HUES64 (cell line): ENCODE measurements around the gene PNRC2.
"Not testable (repeated sequence)": the region's sequence is repeated elsewhere in the genome, so short reads cannot be mapped to it uniquely, and the experiment has no call there.

Experiments used
- H3K27ac ChIP-seq: 2 replicates; pipeline ENCODE4 v1.7.0; 2013; ENCODE audit warnings: low read depth, low read length, inconsistent platforms
- H3K27me3 ChIP-seq: 2 replicates; pipeline ENCODE4 v1.6.1; 2013; ENCODE audit warnings: mild to moderate bottlenecking, low read length; ENCODE audit not compliant: insufficient read depth
- H3K36me3 ChIP-seq: 2 replicates; pipeline ENCODE4 v1.6.1; 2013; ENCODE audit warnings: mild to moderate bottlenecking, low read length; ENCODE audit not compliant: insufficient read depth
- H3K4me1 ChIP-seq: 2 replicates; pipeline ENCODE4 v1.6.1; 2013; ENCODE audit warnings: mild to moderate bottlenecking, low read length, moderate library complexity; ENCODE audit not compliant: insufficient read depth
- H3K4me3 ChIP-seq: 2 replicates; pipeline ENCODE4 v1.5.1; 2013; ENCODE audit warnings: mild to moderate bottlenecking, low read length, moderate library complexity
- H3K9ac ChIP-seq: 2 replicates; pipeline ENCODE4 v1.6.1; 2013; ENCODE audit warnings: mild to moderate bottlenecking, low read depth, low read length
- H3K9me3 ChIP-seq: 2 replicates; pipeline ENCODE4 v1.6.1; 2013; ENCODE audit warnings: low read depth, low read length; ENCODE audit not compliant: insufficient read depth
- WGBS: fragments of 150-250, 120-280 bp; methylation state at CpG from one replicate; pipeline ENCODE4 v1.1.7; 2013; ENCODE audit warnings: missing lambda C conversion rate; 5-methylcytosine and 5-hydroxymethylcytosine counted together

Gene PNRC2

DNA sequence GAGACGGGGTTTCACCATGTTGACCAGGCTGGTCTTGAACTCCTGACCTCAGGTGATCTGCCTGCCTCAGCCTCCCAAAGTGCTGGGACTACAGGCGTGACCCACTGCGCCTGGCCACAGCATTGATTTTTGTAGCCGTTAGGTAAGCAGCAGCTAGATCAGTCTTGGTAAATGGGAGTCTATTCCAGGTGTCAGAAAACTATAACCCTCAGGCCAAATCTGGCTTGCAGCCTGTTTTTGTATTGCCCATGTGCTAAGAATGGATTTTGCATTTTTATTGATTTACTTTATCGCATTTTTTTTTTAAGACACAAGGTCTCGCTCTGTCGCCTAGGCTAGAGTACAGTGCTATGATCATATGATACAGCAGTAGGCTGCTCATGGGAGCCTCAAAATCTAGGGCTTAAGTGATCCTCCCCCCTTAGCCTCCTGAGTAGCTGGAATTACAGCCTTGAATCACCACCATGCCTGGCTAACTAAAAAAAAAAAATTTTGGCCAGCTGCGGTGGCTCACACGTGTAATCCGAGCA, 37.1 kb downstream of the PNRC2 start:
- no peaks in the 10 kb centered on the region for H3K4me1 ChIP-seq
- no peak overlapping the region for H3K9ac ChIP-seq
- no peaks in the 10 kb centered on the region for H3K9me3 ChIP-seq
- H3K4me3 ChIP-seq = no peak overlapping the region
- no peaks in the 10 kb centered on the region for H3K27me3 ChIP-seq
- H3K27ac ChIP-seq = no peak overlapping the region
- no peaks in the 10 kb centered on the region for H3K36me3 ChIP-seq
- 83% methylated on average over 10 of the region's 10 CpGs for WGBS

DNA sequence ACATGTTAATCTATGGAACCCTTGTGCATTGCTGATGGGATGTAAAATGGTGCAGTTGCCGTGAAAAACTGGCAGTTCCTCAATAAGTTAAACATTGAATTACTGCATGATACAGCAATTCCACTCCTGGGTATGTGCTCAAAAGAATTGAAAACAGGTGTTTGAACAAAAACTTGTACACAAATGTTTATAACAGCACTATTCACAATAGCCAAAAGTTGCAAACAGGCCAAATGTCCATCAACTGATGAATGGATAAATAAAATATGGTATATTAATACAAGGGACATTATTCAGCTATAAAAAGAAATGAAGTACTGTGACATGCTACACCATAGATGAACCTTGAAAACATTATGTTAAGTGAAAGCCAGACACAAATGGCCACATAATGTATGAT, 38.2 kb downstream of the PNRC2 start:
- Histone ChIP-seq H3K9me3 (no peaks in the 10 kb centered on the region), H3K9ac (no peak overlapping the region), H3K36me3 (no peaks in the 10 kb centered on the region), H3K27ac (no peak overlapping the region), H3K4me3 (no peak overlapping the region), H3K4me1 (peaks cover 3% of the 10 kb centered on the region; the same call in 1 of the 2 replicates), H3K27me3 (no peaks in the 10 kb centered on the region)
- 100% methylated on average over 1 of the region's 1 CpG for WGBS

DNA sequence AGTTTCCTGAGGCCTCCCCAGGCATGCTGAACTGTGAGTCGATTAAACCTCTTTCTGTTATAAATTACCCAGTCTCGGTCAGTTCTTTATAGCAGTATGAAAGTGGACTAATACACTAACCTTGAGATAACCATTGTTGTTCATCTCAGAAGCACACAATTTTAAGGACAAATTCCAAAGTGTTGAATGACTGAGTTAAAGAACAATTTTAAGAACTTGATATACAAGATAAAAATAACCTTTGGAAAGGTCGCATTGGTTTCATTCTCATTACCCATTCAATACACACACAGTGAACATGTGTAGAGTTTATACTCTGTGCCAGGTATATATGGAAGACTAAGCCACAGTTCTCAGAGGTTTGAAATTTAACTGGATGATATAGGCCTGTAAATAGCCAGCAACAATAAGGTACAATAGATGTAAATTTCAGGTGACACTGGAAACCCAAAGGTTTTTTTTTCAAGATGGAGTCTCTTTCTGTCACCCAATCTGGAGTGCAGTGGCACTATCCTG, 39.6 kb downstream of the PNRC2 start:
- Histone ChIP-seq H3K27me3 (no peaks in the 10 kb centered on the region), H3K4me1 (peaks cover 15% of the 10 kb centered on the region), H3K9me3 (no peaks in the 10 kb centered on the region), H3K27ac (no peak overlapping the region), H3K36me3 (no peaks in the 10 kb centered on the region), H3K4me3 (no peak overlapping the region), H3K9ac (no peak overlapping the region)
- 93% methylated on average over 2 of the region's 3 CpGs for WGBS

- no peak overlapping the region for H3K4me3 ChIP-seq
- 71% methylated on average over 2 of the region's 2 CpGs for WGBS
- H3K27me3 ChIP-seq = no peaks in the 10 kb centered on the region
- no peak overlapping the region for H3K9ac ChIP-seq
- H3K4me1 ChIP-seq = peaks cover 18% of the 10 kb centered on the region
- no peaks in the 10 kb centered on the region for H3K9me3 ChIP-seq
- H3K36me3 ChIP-seq = no peaks in the 10 kb centered on the region
- peak overlapping the region; percentile 76; the same call in 1 of the 2 replicates for H3K27ac ChIP-seq
These were observed 43.1 kb downstream of the PNRC2 start for GRCh38 chr1:24002695-24003094.

DNA sequence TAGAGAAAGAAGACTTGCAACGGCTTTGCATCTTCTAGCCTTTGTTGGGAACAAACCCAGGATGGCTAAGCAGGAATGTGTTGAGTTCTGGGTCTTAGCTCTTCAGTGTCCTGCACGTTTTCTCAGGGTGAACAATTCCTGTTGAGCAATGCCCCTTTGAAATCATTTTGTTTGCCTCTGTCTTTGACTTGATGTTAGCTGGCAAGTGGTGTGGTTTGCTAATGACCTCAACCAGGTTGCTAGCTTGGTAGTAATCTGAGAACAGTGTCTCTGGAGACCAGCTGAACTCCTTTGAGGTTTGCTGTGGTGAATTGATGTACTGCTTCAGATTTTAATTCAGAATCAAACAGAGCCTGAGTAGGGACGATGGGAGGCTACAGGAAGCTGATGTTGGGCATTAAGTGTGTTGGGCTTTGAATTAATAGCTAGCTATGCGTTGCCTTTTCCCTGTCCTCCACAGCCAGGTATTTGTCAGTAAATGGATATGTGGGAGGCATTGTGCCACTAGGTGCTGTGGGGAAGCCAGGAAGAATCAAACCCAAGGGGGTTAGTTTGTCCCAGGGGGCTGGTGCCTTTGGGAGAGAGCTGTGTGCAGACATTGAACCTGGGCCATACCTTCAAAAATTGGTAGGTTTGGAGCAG, 43.8 kb downstream of the PNRC2 start:
- H3K27ac ChIP-seq = peak overlapping the region; percentile 89
- no peaks in the 10 kb centered on the region for H3K36me3 ChIP-seq
- H3K9ac ChIP-seq = peak overlapping the region; percentile 19
- 14% methylated on average over 4 of the region's 4 CpGs for WGBS
- H3K4me3 ChIP-seq = no peak overlapping the region; the same call in 1 of the 2 replicates
- no peaks in the 10 kb centered on the region for H3K27me3 ChIP-seq
- H3K4me1 ChIP-seq = peaks cover 18% of the 10 kb centered on the region
- H3K9me3 ChIP-seq = no peaks in the 10 kb centered on the region

GRCh38 chr1:24004132-24004531, 44.5 kb downstream of the PNRC2 start:
- WGBS = 91% methylated on average over 5 of the region's 5 CpGs
- peaks cover 18% of the 10 kb centered on the region for H3K4me1 ChIP-seq
- no peaks in the 10 kb centered on the region for H3K27me3 ChIP-seq
- peak overlapping the region; percentile 89 for H3K27ac ChIP-seq
- H3K9me3 ChIP-seq = no peaks in the 10 kb centered on the region
- H3K4me3 ChIP-seq = no peak overlapping the region; the same call in 1 of the 2 replicates
- no peaks in the 10 kb centered on the region for H3K36me3 ChIP-seq
- H3K9ac ChIP-seq = 0 out of 2 replicates have a peak overlapping the region, but pooled peaks have one; percentile 19

GRCh38 chr1:24005163-24005562, 45.5 kb downstream of the PNRC2 start:
- H3K36me3 ChIP-seq = no peaks in the 10 kb centered on the region
- H3K9me3 ChIP-seq = no peaks in the 10 kb centered on the region
- H3K4me3 ChIP-seq = no peak overlapping the region
- no peaks in the 10 kb centered on the region for H3K27me3 ChIP-seq
- 94% methylated on average over 3 of the region's 3 CpGs for WGBS
- H3K27ac ChIP-seq = no peak overlapping the region
- H3K4me1 ChIP-seq = peaks cover 28% of the 10 kb centered on the region
- H3K9ac ChIP-seq = no peak overlapping the region

DNA sequence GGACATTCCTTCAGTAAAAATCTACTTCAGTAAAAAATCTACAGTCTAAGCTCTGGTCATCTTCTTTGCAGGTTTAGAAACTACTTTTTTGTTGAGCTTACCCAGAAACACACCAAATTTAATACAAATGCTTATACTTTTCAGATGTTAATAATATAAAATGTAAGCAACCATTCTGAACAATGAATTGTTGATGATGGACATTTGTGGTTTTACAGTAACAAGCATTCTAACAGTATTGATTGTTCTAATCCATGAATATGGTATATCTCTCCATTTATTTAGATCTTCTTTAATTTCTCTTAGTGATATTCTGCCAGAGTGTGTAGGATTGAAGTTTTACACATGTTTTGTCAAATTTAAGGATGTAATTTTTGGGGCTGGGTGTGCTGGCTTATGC, 47.5 kb downstream of the PNRC2 start:
- H3K27me3 ChIP-seq = no peaks in the 10 kb centered on the region
- no peak overlapping the region for H3K9ac ChIP-seq
- H3K9me3 ChIP-seq = no peaks in the 10 kb centered on the region
- H3K27ac ChIP-seq = no peak overlapping the region
- no peaks in the 10 kb centered on the region for H3K36me3 ChIP-seq
- peaks cover 32% of the 10 kb centered on the region for H3K4me1 ChIP-seq
- H3K4me3 ChIP-seq = no peak overlapping the region

- H3K9ac ChIP-seq, H3K27me3 ChIP-seq, H3K9me3 ChIP-seq, H3K36me3 ChIP-seq, H3K27ac ChIP-seq, H3K4me3 ChIP-seq: not testable (repeated sequence)
- WGBS = 97% methylated on average over 2 of the region's 3 CpGs
- peaks cover 22% of the 10 kb centered on the region for H3K4me1 ChIP-seq
These were observed 49.1 kb downstream of the PNRC2 start for GRCh38 chr1:24008574-24009184.

- whole genome bisulfite sequencing = 79% methylated on average over 1 of the region's 1 CpG
- no peaks in the 10 kb centered on the region for H3K27me3 ChIP-seq
- peaks cover 14% of the 10 kb centered on the region for H3K4me1 ChIP-seq
- no peak overlapping the region for H3K9ac ChIP-seq
- H3K9me3 ChIP-seq = no peaks in the 10 kb centered on the region
- H3K36me3 ChIP-seq = no peaks in the 10 kb centered on the region
- H3K4me3 ChIP-seq = no peak overlapping the region
- H3K27ac ChIP-seq = no peak overlapping the region
These were observed 49.8 kb downstream of the PNRC2 start for GRCh38 chr1:24009406-24009805.

DNA sequence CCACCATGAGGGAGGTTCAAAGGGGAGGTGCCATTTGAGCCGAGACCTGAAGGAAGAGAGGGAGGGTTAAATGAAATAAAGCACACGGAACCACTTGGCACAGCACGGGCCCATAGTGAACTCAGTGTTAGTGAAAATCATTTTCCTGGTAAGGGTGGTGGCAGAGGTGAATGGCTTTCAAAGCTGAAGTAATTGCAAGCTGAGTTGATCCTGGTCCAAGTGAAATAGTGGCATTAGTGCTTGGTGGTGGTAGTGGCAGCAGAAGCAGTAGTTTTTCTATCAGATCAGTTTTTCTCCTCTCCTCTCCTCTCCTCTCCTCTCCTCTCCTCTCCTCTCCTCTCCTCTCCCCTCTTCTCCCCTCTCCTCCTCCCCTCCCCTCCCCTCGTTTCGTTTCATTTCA, 51.0 kb downstream of the PNRC2 start:
- Histone ChIP-seq H3K27me3 (no peaks in the 10 kb centered on the region), H3K4me1 (peaks cover 14% of the 10 kb centered on the region; the same call in 1 of the 2 replicates)
- WGBS = 89% methylated on average over 3 of the region's 5 CpGs

More for the DNA sequence above, 51.0 kb downstream of the PNRC2 start:
- H3K9me3 ChIP-seq = no peaks in the 10 kb centered on the region
- H3K9ac ChIP-seq = no peak overlapping the region
- no peaks in the 10 kb centered on the region for H3K36me3 ChIP-seq
- no peak overlapping the region for H3K4me3 ChIP-seq
- H3K27ac ChIP-seq = no peak overlapping the region
